ENCODE results near the gene TMEM43. TPM values are rescaled to one million over a fixed set of nuclear protein-coding genes. Genes with fewer than 3 reads are reported as not detected.

The TMEM43 gene
- polyA plus RNA-seq, 1 of the 3 experiments (the other 2 are of a cell fraction) = 105 TPM

DNA sequence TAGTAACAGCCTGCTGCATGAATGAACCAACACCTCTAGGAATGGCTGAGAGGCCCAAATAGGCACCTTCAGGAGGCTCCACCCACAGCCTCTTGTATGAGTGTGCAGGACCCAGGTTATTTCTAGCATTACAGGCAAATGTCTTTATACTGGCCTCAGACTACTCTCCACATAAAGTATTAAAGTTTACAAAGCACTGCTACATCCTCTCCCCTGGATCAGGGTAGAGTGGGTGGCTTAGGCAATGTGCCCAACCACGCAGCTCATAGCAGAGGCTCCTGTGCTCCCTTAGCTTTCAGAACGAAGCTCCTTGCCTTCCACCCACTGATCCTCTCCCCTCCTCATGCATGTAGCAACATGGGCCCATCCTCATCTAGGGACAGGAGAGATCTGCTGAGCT lies 16.3 kb downstream of the TMEM43 start (continued):
- TF ChIP-seq, protein P1, sequence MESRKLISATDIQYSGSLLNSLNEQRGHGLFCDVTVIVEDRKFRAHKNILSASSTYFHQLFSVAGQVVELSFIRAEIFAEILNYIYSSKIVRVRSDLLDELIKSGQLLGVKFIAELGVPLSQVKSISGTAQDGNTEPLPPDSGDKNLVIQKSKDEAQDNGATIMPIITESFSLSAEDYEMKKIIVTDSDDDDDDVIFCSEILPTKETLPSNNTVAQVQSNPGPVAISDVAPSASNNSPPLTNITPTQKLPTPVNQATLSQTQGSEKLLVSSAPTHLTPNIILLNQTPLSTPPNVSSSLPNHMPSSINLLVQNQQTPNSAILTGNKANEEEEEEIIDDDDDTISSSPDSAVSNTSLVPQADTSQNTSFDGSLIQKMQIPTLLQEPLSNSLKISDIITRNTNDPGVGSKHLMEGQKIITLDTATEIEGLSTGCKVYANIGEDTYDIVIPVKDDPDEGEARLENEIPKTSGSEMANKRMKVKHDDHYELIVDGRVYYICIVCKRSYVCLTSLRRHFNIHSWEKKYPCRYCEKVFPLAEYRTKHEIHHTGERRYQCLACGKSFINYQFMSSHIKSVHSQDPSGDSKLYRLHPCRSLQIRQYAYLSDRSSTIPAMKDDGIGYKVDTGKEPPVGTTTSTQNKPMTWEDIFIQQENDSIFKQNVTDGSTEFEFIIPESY (IDR thresholded peaks at IDR 0.05; ENCODE audit: borderline replicate concordance, low read depth) = no peak
- TF ChIP-seq, protein P2, sequence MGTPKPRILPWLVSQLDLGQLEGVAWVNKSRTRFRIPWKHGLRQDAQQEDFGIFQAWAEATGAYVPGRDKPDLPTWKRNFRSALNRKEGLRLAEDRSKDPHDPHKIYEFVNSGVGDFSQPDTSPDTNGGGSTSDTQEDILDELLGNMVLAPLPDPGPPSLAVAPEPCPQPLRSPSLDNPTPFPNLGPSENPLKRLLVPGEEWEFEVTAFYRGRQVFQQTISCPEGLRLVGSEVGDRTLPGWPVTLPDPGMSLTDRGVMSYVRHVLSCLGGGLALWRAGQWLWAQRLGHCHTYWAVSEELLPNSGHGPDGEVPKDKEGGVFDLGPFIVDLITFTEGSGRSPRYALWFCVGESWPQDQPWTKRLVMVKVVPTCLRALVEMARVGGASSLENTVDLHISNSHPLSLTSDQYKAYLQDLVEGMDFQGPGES (IDR thresholded peaks at IDR 0.05; ENCODE audit: low read depth, low read length) = no peak
- TF ChIP-seq, protein P3, sequence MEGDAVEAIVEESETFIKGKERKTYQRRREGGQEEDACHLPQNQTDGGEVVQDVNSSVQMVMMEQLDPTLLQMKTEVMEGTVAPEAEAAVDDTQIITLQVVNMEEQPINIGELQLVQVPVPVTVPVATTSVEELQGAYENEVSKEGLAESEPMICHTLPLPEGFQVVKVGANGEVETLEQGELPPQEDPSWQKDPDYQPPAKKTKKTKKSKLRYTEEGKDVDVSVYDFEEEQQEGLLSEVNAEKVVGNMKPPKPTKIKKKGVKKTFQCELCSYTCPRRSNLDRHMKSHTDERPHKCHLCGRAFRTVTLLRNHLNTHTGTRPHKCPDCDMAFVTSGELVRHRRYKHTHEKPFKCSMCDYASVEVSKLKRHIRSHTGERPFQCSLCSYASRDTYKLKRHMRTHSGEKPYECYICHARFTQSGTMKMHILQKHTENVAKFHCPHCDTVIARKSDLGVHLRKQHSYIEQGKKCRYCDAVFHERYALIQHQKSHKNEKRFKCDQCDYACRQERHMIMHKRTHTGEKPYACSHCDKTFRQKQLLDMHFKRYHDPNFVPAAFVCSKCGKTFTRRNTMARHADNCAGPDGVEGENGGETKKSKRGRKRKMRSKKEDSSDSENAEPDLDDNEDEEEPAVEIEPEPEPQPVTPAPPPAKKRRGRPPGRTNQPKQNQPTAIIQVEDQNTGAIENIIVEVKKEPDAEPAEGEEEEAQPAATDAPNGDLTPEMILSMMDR (IDR thresholded peaks at IDR 0.05) = no peak

DNA sequence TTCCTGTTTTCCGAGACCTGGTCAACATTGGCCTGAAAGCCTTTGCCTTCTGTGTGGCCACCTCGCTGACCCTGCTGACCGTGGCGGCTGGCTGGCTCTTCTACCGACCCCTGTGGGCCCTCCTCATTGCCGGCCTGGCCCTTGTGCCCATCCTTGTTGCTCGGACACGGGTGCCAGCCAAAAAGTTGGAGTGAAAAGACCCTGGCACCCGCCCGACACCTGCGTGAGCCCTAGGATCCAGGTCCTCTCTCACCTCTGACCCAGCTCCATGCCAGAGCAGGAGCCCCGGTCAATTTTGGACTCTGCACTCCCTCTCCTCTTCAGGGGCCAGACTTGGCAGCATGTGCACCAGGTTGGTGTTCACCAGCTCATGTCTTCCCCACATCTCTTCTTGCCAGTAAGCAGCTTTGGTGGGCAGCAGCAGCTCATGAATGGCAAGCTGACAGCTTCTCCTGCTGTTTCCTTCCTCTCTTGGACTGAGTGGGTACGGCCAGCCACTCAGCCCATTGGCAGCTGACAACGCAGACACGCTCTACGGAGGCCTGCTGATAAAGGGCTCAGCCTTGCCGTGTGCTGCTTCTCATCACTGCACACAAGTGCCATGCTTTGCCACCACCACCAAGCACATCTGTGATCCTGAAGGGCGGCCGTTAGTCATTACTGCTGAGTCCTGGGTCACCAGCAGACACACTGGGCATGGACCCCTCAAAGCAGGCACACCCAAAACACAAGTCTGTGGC lies 16.9 kb downstream of the TMEM43 start:
- H3K27ac ChIP-seq (ENCODE audit: low read depth in 2 of 2, low read length in 1 of 2) = peak overlapping the region; percentile 78 to 100
- 0 out of 2 replicates have a peak overlapping the region, but pooled peaks have one; percentile 85 for H3K9ac ChIP-seq
- no peak for DNase-seq
- ChIA-PET CTCF (interaction anchor here (0.8 to 1.5 kb wide), 2 partner anchors 10 to 23 kb away, joined by 3 read pairs; no protein-coding TSS in a partner anchor), POLR2A (interaction anchor here (0.6 to 1.1 kb wide), 3 partner anchors 17 to 245 kb away, joined by 3 to 4 read pairs (median 3); partner anchors contain the start of gene CHCHD4)
- H2AFZ ChIP-seq (ENCODE audit: low read depth) = no peak overlapping the region
- peaks cover 15 to 27% of the 10 kb centered on the region in 2 experiments for H3K4me1 ChIP-seq (ENCODE audit: control insufficient read depth in 1 of 2, insufficient read depth in 2 of 2, low read depth in 1 of 2, low read length in 1 of 2)
- WGBS (ENCODE audit: low lambda C conversion rate) = 95% methylated on average over 19 of the region's 19 CpGs
- no peaks in the 10 kb centered on the region; the same call in 1 of the 2 replicates for H3K79me2 ChIP-seq (ENCODE audit: insufficient read depth)
- no peaks in the 10 kb centered on the region for H3K9me3 ChIP-seq
- peaks cover 43% of the 10 kb centered on the region for H3F3A ChIP-seq (replicated peaks; ENCODE audit: insufficient read depth)
- no peaks in the 10 kb centered on the region for H4K20me1 ChIP-seq (ENCODE audit: insufficient read depth)
- no peak overlapping the region for H3K4me2 ChIP-seq
- H3K9me2 ChIP-seq = no peaks in the 10 kb centered on the region
- H3K36me3 ChIP-seq (replicated peaks in 1 of 2; ENCODE audit: control insufficient read depth in 1 of 2, insufficient read depth in 2 of 2, low read length in 1 of 2) = peaks cover 13 to 70% of the 10 kb centered on the region in 2 experiments
- H3K27me3 ChIP-seq (ENCODE audit: insufficient read depth) = no peaks in the 10 kb centered on the region
- TF ChIP-seq GABPA (IDR thresholded peaks at IDR 0.05; ENCODE audit: low read depth) = no peak
- TF ChIP-seq EZH2phosphoT487 (IDR thresholded peaks at IDR 0.05; ENCODE audit: borderline replicate concordance, low read depth) = no peak
- TF ChIP-seq RCOR1 (IDR thresholded peaks at IDR 0.05; ENCODE audit: low read length) = no peak
- TF ChIP-seq, protein P4, sequence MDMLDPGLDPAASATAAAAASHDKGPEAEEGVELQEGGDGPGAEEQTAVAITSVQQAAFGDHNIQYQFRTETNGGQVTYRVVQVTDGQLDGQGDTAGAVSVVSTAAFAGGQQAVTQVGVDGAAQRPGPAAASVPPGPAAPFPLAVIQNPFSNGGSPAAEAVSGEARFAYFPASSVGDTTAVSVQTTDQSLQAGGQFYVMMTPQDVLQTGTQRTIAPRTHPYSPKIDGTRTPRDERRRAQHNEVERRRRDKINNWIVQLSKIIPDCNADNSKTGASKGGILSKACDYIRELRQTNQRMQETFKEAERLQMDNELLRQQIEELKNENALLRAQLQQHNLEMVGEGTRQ (IDR thresholded peaks at IDR 0.05; ENCODE audit: borderline replicate concordance, low read depth, low read length) = no peak
- TF ChIP-seq, protein P2 (IDR thresholded peaks at IDR 0.05; ENCODE audit: low read depth, low read length) = no peak
- no peak for TF ChIP-seq SIN3A (IDR thresholded peaks at IDR 0.05; ENCODE audit: borderline replicate concordance, low read depth, low read length)
- TF ChIP-seq, protein P3 (IDR thresholded peaks at IDR 0.05) = no peak
- TF ChIP-seq GATA2 (CRISPR knock-in tag; IDR thresholded peaks at IDR 0.05) = no peak
- TF ChIP-seq YY1 (IDR thresholded peaks at IDR 0.05; ENCODE audit: low read depth) = no peak
- TF ChIP-seq RXRA (IDR thresholded peaks at IDR 0.05; ENCODE audit: borderline replicate concordance, low read depth) = no peak
- no peak for TF ChIP-seq FOXJ3 (CRISPR knock-in tag; IDR thresholded peaks at IDR 0.05)
- TF ChIP-seq RAD21 (IDR thresholded peaks at IDR 0.05; ENCODE audit: low read length) = no peak
- TF ChIP-seq, protein P1 (IDR thresholded peaks at IDR 0.05; ENCODE audit: borderline replicate concordance, low read depth) = no peak
- H3K4me3 ChIP-seq (ENCODE audit: low read depth in 2 of 2, low read length in 1 of 2) = no peak overlapping the region
